PC-3 (cell line): ENCODE measurements around the gene TBC1D30. TPM values are rescaled to one million over a fixed set of nuclear protein-coding genes. Genes with fewer than 3 reads are reported as not detected.

Experiments used
- ATAC-seq: fragments of 200-7000 bp; cut with Tn5 transposase; 2 replicates; pipeline ENCODE4 v1.9.1; 2020; ENCODE audit warnings: mild to moderate bottlenecking, moderate library complexity
- BruUV-seq: library from RNA; stranded (reverse); fragments of 400-500 nt; replicated peaks from 2 replicates; lab custom pipeline; 2021; lab: Mats Ljungman, UMichigan
- CTCF ChIA-PET: fragments of 300-600 bp; sonication (Branson Sonifier 250); formaldehyde crosslinking; loops from one replicate; lab custom pipeline; 2022; ENCODE audit warnings: antibody characterized with exemption; lab: Charles Lee
- POLR2A ChIA-PET: fragments of 300-600 bp; sonication (Branson Sonifier 250); formaldehyde crosslinking; loops from one replicate; lab custom pipeline; 2022; ENCODE audit warnings: antibody characterized with exemption; ENCODE audit not compliant: unreplicated experiment; lab: Charles Lee
- DNase-seq: peaks from one replicate; pipeline ENCODE4 v3.0.0-alpha.2; 2015
- H2AFZ ChIP-seq: fragments of 300-600 bp; sonication (generic); 2 replicates; pipeline ENCODE4 v1.6.0; 2016; ENCODE audit warnings: antibody characterized with exemption, low read length
- H3F3A ChIP-seq: fragments of 300-600 bp; sonication (generic); one replicate; pipeline ENCODE4 v1.6.0; 2017; ENCODE audit warnings: antibody characterized with exemption, low read length, control low read depth, mild to moderate bottlenecking; ENCODE audit not compliant: unreplicated experiment
- H3K27ac ChIP-seq: fragments of 300-600 bp; sonication (generic); 2 replicates; pipeline ENCODE4 v1.5.1; 2016; ENCODE audit warnings: mild to moderate bottlenecking, low read length
- H3K27me3 ChIP-seq: fragments of 300-600 bp; sonication (generic); 2 replicates; pipeline ENCODE4 v1.6.1; 2016; ENCODE audit warnings: low read length, mixed read lengths
- H3K36me3 ChIP-seq: fragments of 300-600 bp; sonication (generic); 2 replicates; pipeline ENCODE4 v1.6.1; 2016; ENCODE audit warnings: low read depth, mixed run types, low read length, mixed read lengths
- H3K4me1 ChIP-seq: fragments of 300-600 bp; sonication (generic); 2 replicates; pipeline ENCODE4 v1.5.1; 2016; ENCODE audit warnings: low read length; ENCODE audit not compliant: insufficient read depth
- H3K4me2 ChIP-seq: fragments of 300-600 bp; sonication (generic); 2 replicates; pipeline ENCODE4 v1.6.0; 2016; ENCODE audit warnings: low read length
- H3K4me3 ChIP-seq: fragments of 300-600 bp; sonication (generic); 2 replicates; pipeline ENCODE4 v1.5.1; 2016; ENCODE audit warnings: mild to moderate bottlenecking, low read length, mixed read lengths
- H3K79me2 ChIP-seq: fragments of 300-600 bp; sonication (generic); 2 replicates; pipeline ENCODE4 v1.6.1; 2017; ENCODE audit warnings: low read length, mixed read lengths
- H3K9ac ChIP-seq: fragments of 300-600 bp; sonication (generic); 2 replicates; pipeline ENCODE4 v1.6.0; 2016; ENCODE audit warnings: mild to moderate bottlenecking, low read length
- H3K9me2 ChIP-seq: fragments of 300-600 bp; sonication (generic); replicated peaks from 2 replicates; pipeline ENCODE4 v1.6.1; 2016; ENCODE audit warnings: mixed run types, low read length, mixed read lengths
- H3K9me3 ChIP-seq: fragments of 300-600 bp; sonication (generic); 2 replicates; pipeline ENCODE4 v1.6.1; 2016; ENCODE audit warnings: low read length, mixed read lengths
- H4K20me1 ChIP-seq: fragments of 300-600 bp; sonication (generic); 2 replicates; pipeline ENCODE4 v1.6.1; 2016; ENCODE audit warnings: low read length, mixed read lengths
- CTCF ChIP-seq: fragments of 300-600 bp; sonication (generic); conservative IDR thresholded peaks from 2 replicates; pipeline ENCODE4 v1.5.1; 2017; ENCODE audit warnings: antibody characterized with exemption, low read depth, mild to moderate bottlenecking, low read length
- EZH2 ChIP-seq: fragments of 300-600 bp; sonication (generic); IDR thresholded peaks from one replicate; pipeline ENCODE4 v1.6.1; 2017; ENCODE audit warnings: antibody characterized with exemption, mild to moderate bottlenecking, low read length; ENCODE audit not compliant: unreplicated experiment
- EZH2phosphoT487 ChIP-seq: fragments of 300-600 bp; sonication (generic); IDR thresholded peaks from 2 replicates; pipeline ENCODE4 v1.6.1; 2018; ENCODE audit warnings: mild to moderate bottlenecking, antibody characterized with exemption, low read length, borderline replicate concordance
- intact Hi-C: fragments of 100-400 bp; cut with micrococcal nuclease; formaldehyde crosslinking; loops from 2 replicates; pipeline ENCODE4 v1.9.0; 2023
- total RNA-seq: library from RNA; depleted of rRNA; stranded (reverse); fragments of >200 nt; gene quantifications from 2 replicates; pipeline ENCODE4 v1.2.3, GENCODE V29; 2014

Gene TBC1D30
- total RNA-seq, 1 experiment from 2014 or later = 16.8 TPM

- TF ChIP-seq EZH2phosphoT487 (no peak), CTCF (no peak), EZH2 (no peak)
- no peaks in the 10 kb centered on the region for H3K9me2 ChIP-seq
- no peak overlapping the region for H3K9ac ChIP-seq
- CTCF ChIA-PET = no interaction called here
- no peaks in the 10 kb centered on the region for H3F3A ChIP-seq
- no peaks in the 10 kb centered on the region for H3K9me3 ChIP-seq
- peaks cover 40% of the 10 kb centered on the region for H3K79me2 ChIP-seq
- POLR2A ChIA-PET = no interaction called here
- no TSS peak for BruUV-seq
- no peak overlapping the region for H3K4me2 ChIP-seq
- H3K36me3 ChIP-seq = no peaks in the 10 kb centered on the region
- H3K4me3 ChIP-seq = no peak overlapping the region
- no peaks in the 10 kb centered on the region for H4K20me1 ChIP-seq
- H3K4me1 ChIP-seq = peaks cover 24% of the 10 kb centered on the region
- intact Hi-C loops = no loop called here
- no peak for DNase-seq
- H3K27ac ChIP-seq = no peak overlapping the region
- no peak overlapping the region for H2AFZ ChIP-seq
- no peaks in the 10 kb centered on the region for H3K27me3 ChIP-seq
- ATAC-seq = no peak
Measured at GRCh38 chr12:64785838-64786237, 38.6 kb upstream of the TBC1D30 start.

GRCh38 chr12:64790166-64790565 is 34.3 kb upstream of the TBC1D30 start:
- Histone ChIP-seq H3K9ac (no peak overlapping the region), H3K4me3 (no peak overlapping the region), H3K27ac (no peak overlapping the region), H2AFZ (no peak overlapping the region), H3K9me3 (no peaks in the 10 kb centered on the region), H3K4me2 (peak overlapping the region; percentile 33), H3K4me1 (peaks cover 13% of the 10 kb centered on the region), H3K9me2 (no peaks in the 10 kb centered on the region), H3K36me3 (no peaks in the 10 kb centered on the region), H3K27me3 (no peaks in the 10 kb centered on the region), H3K79me2 (0 out of 2 replicates have a peak, but pooled peaks cover 2% of the 10 kb centered on the region), H3F3A (no peaks in the 10 kb centered on the region), H4K20me1 (no peaks in the 10 kb centered on the region)
- POLR2A ChIA-PET = interaction anchor here (0.7 kb wide), 1 partner anchor 497 kb away, joined by 4 read pairs; no protein-coding TSS in a partner anchor
- TF ChIP-seq EZH2phosphoT487 (no peak), EZH2 (no peak), CTCF (no peak)
- CTCF ChIA-PET = no interaction called here
- no TSS peak for BruUV-seq
- ATAC-seq (no peak), DNase-seq (peak; percentile 40)
- intact Hi-C loops = loop anchor here (10.0 kb wide), 1 partner anchor 55 kb away; no protein-coding TSS in a partner anchor

GRCh38 chr12:64791036-64791435 is 33.4 kb upstream of the TBC1D30 start:
- ChIA-PET POLR2A (no interaction called here), CTCF (no interaction called here)
- Histone ChIP-seq H3K27ac (no peak overlapping the region), H3K36me3 (no peaks in the 10 kb centered on the region), H3K9ac (no peak overlapping the region), H3K27me3 (no peaks in the 10 kb centered on the region), H2AFZ (no peak overlapping the region), H3K9me3 (no peaks in the 10 kb centered on the region), H3K79me2 (0 out of 2 replicates have a peak, but pooled peaks cover 4% of the 10 kb centered on the region), H3K9me2 (no peaks in the 10 kb centered on the region), H3K4me2 (no peak overlapping the region), H4K20me1 (no peaks in the 10 kb centered on the region), H3K4me1 (peaks cover 21% of the 10 kb centered on the region), H3K4me3 (no peak overlapping the region), H3F3A (no peaks in the 10 kb centered on the region)
- TF ChIP-seq EZH2phosphoT487 (no peak), CTCF (no peak), EZH2 (no peak)
- no TSS peak for BruUV-seq
- intact Hi-C loops = loop anchor here (10.0 kb wide), 1 partner anchor 56 kb away; no protein-coding TSS in a partner anchor
- DNase-seq (no peak), ATAC-seq (no peak)
